GM23338 (cell line): ENCODE results near the gene CHMP6. TPM values are rescaled to one million over a fixed set of nuclear protein-coding genes. Genes with fewer than 3 reads are reported as not detected.

Experiments
- ATAC-seq: fragments of 200-7000 bp; cut with Tn5 transposase; 3 replicates; pipeline ENCODE4 v1.9.1; 2020
- DNase-seq: peaks from one replicate; pipeline ENCODE4 v3.0.0-alpha.2; 2015; ENCODE audit warnings: low spot score
- H2AFZ ChIP-seq: fragments of 200-600 bp; sonication (generic); 2 replicates; pipeline ENCODE4 v1.8.0; 2016; ENCODE audit warnings: antibody characterized with exemption, mild to moderate bottlenecking, moderate library complexity
- H3F3A ChIP-seq: fragments of 200-600 bp; sonication (generic); replicated peaks from 2 replicates; pipeline ENCODE4 v1.8.0; 2017; ENCODE audit warnings: antibody characterized with exemption, mixed run types, low read depth
- H3K27ac ChIP-seq: fragments of 200-600 bp; sonication (generic); 2 replicates; pipeline ENCODE4 v1.6.1; 2016; ENCODE audit warnings: low read depth
- H3K27me3 ChIP-seq: fragments of 200-600 bp; sonication (generic); 2 replicates; pipeline ENCODE4 v1.8.0; 2016; ENCODE audit warnings: mild to moderate bottlenecking, mixed run types, moderate library complexity; ENCODE audit not compliant: insufficient read depth
- H3K36me3 ChIP-seq: fragments of 200-600 bp; sonication (generic); 2 replicates; pipeline ENCODE4 v1.8.0; 2016; ENCODE audit warnings: mild to moderate bottlenecking; ENCODE audit not compliant: insufficient read depth
- H3K4me1 ChIP-seq: fragments of 200-600 bp; sonication (generic); 2 replicates; pipeline ENCODE4 v1.8.0; 2016; ENCODE audit warnings: mild to moderate bottlenecking, moderate library complexity; ENCODE audit not compliant: insufficient read depth
- H3K4me2 ChIP-seq: fragments of 200-600 bp; sonication (generic); 2 replicates; pipeline ENCODE4 v1.7.1; 2017; ENCODE audit warnings: mixed run types
- H3K4me3 ChIP-seq: fragments of 200-600 bp; sonication (generic); 2 replicates; pipeline ENCODE4 v1.6.1; 2016; ENCODE audit warnings: mixed run types
- H3K79me2 ChIP-seq: fragments of 200-600 bp; sonication (generic); replicated peaks from 2 replicates; pipeline ENCODE4 v1.8.0; 2017; ENCODE audit warnings: mild to moderate bottlenecking; ENCODE audit not compliant: insufficient read depth
- H3K9me2 ChIP-seq: fragments of 200-600 bp; sonication (generic); 2 replicates; pipeline ENCODE4 v1.8.0; 2017; ENCODE audit not compliant: insufficient read depth
- H4K20me1 ChIP-seq: fragments of 200-600 bp; sonication (generic); replicated peaks from 2 replicates; pipeline ENCODE4 v1.8.0; 2017; ENCODE audit warnings: mild to moderate bottlenecking; ENCODE audit not compliant: insufficient read depth
- H3K27ac Mint-ChIP-seq: 2 replicates; pipeline ENCODE4 v1.8.0; 2020; ENCODE audit warnings: inconsistent platforms, mild to moderate bottlenecking, moderate library complexity, mixed read lengths
- H3K27me3 Mint-ChIP-seq: 3 replicates; pipeline ENCODE4 v1.8.0; 2022; ENCODE audit warnings: low read depth, mild to moderate bottlenecking, moderate library complexity, mixed read lengths, inconsistent platforms; ENCODE audit not compliant: insufficient read depth, poor library complexity
- H3K36me3 Mint-ChIP-seq: 3 replicates; pipeline ENCODE4 v1.8.0; 2021; ENCODE audit warnings: low read depth, mild to moderate bottlenecking, inconsistent platforms, moderate library complexity, mixed read lengths
- H3K4me1 Mint-ChIP-seq: 3 replicates; pipeline ENCODE4 v1.8.0; 2020; ENCODE audit warnings: mild to moderate bottlenecking, inconsistent platforms, mixed read lengths
- H3K4me3 Mint-ChIP-seq: 3 replicates; pipeline ENCODE4 v1.8.0; 2021; ENCODE audit warnings: moderate library complexity, mild to moderate bottlenecking, inconsistent platforms, mixed read lengths
- H3K9me3 Mint-ChIP-seq: 3 replicates; pipeline ENCODE4 v1.8.0; 2020; ENCODE audit warnings: moderate library complexity, mild to moderate bottlenecking, inconsistent platforms, mixed read lengths
- CREB1 ChIP-seq: fragments of 250-450 bp; sonication (Bioruptor Pico); IDR thresholded peaks from 2 replicates; pipeline ENCODE4 v1.5.0; 2020; ENCODE audit warnings: low read depth, mild to moderate bottlenecking, moderate library complexity
- EZH2phosphoT487 ChIP-seq: fragments of 200-600 bp; sonication (generic); IDR thresholded peaks from one replicate; pipeline ENCODE4 v1.8.1; 2018; ENCODE audit warnings: antibody characterized with exemption; ENCODE audit not compliant: unreplicated experiment
- JUNB ChIP-seq: IDR thresholded peaks from one replicate; pipeline ENCODE4 v1.6.1; 2016; ENCODE audit warnings: antibody characterized with exemption; ENCODE audit not compliant: unreplicated experiment
- polyA plus RNA-seq: library from polyadenylated mRNA; unstranded; fragments of >200 nt; fragmentation: Nextera tagmentation; extraction: Ambion mirVana; gene quantifications from 2 replicates; pipeline ENCODE4 v1.2.1, GENCODE V29; 2016
- total RNA-seq: library from RNA; depleted of rRNA; stranded (reverse); fragments of >200 nt; shearing (Covaris generic); gene quantifications from 2 replicates; pipeline ENCODE4 v1.2.3, GENCODE V29; 2014
- TF ChIP-seq, protein P1 (sequence below), 2 experiments: fragments of 200-600 bp in 1 of 2; sonication (generic) in 1 of 2; conservative IDR thresholded peaks; 2 replicates each; pipeline versions ENCODE4 v1.5.1 to v1.6.1; 2016 to 2017; ENCODE audit warnings: antibody characterized with exemption in 2 of 2, low read depth in 2 of 2, mild to moderate bottlenecking in 2 of 2, moderate library complexity in 1 of 2
- TF ChIP-seq, protein P2 (sequence below): IDR thresholded peaks from 2 replicates; pipeline ENCODE4 v1.6.1; 2016; ENCODE audit warnings: antibody characterized with exemption
- TF ChIP-seq, protein P3 (sequence below): fragments of 250-450 bp; sonication (Bioruptor Pico); IDR thresholded peaks from 2 replicates; pipeline ENCODE4 v1.5.0; 2020; ENCODE audit warnings: mild to moderate bottlenecking, moderate library complexity

The CHMP6 gene
- total and polyA plus RNA-seq, 2 experiments from 2014 or later: 12.3 to 14.0 TPM

DNA sequence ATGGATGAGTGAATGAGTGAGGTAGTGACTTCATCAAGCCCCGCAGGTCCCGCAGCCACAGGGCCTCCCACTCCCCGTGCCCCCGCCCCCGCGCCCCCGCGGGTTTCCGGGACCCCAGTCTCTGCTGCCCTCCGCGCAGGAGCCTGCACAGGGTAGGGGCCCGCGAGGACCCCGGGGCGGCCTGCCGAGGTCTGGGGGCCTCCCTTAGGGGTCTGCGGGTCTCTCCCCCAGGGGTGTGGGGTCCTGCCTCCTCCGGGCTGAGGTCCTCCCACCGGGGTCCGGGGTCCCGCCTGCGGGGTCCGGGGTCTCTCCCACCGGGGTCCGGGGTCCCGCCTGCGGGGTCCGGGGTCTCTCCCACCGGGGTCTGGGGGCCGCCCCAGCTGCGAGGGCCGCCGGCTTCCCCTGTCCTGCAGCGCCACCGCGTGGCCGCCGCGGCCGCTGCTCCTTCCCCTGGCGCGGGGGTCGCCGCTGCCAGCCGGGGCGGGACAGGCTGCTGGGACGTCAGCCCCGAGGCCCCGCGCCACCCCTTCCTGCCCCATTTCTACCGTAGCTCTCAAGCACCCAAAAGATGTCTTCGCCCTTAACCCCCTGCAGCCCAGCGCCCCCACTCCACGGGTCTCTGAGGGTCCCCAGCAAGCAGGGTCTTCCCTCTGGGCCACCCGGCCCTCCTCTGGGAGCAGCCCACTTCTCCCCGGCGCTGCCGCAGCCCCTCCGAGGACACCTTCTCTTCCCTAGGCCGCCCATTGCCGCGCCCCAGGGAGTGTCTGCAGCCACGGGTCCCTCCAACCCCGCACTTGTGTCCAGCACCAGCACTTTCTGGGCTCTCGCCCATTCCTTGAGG is 10.4 kb upstream of the CHMP6 start:
- ATAC-seq: peak; percentile 87
- Mint-ChIP-seq H3K4me1 (peaks cover 11% of the 10 kb centered on the region; the same call in 2 of the 3 replicates), H3K27ac (no peak overlapping the region), H3K27me3 (peaks cover 11% of the 10 kb centered on the region), H3K4me3 (peak overlapping the region; percentile 70), H3K9me3 (no peaks in the 10 kb centered on the region; the same call in 1 of the 3 replicates), H3K36me3 (no peaks in the 10 kb centered on the region; the same call in 2 of the 3 replicates)
- peak; percentile 68 for DNase-seq
- Histone ChIP-seq H3K9me2 (no peaks in the 10 kb centered on the region), H2AFZ (peak overlapping the region; percentile 98), H3K36me3 (no peaks in the 10 kb centered on the region), H3K79me2 (no peaks in the 10 kb centered on the region), H4K20me1 (no peaks in the 10 kb centered on the region), H3K4me2 (peak overlapping the region; percentile 90), H3K4me1 (no peaks in the 10 kb centered on the region), H3K4me3 (peak overlapping the region; percentile 62), H3K27ac (no peak overlapping the region), H3F3A (no peaks in the 10 kb centered on the region), H3K27me3 (no peaks in the 10 kb centered on the region)
- no peak for TF ChIP-seq EZH2phosphoT487
- TF ChIP-seq, protein P1, sequence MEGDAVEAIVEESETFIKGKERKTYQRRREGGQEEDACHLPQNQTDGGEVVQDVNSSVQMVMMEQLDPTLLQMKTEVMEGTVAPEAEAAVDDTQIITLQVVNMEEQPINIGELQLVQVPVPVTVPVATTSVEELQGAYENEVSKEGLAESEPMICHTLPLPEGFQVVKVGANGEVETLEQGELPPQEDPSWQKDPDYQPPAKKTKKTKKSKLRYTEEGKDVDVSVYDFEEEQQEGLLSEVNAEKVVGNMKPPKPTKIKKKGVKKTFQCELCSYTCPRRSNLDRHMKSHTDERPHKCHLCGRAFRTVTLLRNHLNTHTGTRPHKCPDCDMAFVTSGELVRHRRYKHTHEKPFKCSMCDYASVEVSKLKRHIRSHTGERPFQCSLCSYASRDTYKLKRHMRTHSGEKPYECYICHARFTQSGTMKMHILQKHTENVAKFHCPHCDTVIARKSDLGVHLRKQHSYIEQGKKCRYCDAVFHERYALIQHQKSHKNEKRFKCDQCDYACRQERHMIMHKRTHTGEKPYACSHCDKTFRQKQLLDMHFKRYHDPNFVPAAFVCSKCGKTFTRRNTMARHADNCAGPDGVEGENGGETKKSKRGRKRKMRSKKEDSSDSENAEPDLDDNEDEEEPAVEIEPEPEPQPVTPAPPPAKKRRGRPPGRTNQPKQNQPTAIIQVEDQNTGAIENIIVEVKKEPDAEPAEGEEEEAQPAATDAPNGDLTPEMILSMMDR (conservative IDR thresholded peaks at IDR 0.05; ENCODE audit: low read depth in 2 of 2): peak; percentile 62 to 81

DNA sequence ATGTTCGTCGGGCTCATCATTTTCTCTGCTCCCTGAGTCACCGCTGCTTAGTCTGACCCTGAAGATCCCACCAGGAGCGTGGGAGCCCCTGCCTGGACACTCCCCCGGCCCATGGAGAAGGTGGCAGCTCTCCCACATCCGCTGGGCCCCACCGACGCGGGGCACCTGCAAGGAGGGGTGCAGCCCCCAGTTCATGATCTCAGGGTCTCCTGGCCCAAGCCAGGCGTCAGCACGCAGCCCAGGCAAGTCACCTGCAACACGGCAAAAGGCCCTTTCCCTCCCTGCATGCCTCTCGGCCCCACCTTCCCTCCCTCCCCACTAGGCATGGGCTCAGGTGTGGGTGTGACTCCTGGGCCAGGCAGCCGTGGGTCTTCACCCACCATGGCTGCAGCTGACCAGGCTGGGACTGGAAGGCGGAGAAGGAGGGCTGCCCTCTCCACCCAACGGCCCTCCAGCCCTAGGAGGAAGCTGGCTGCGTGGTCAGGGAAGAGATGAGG is 9.7 kb upstream of the CHMP6 start:
- Mint-ChIP-seq H3K4me3 (peak overlapping the region; percentile 61), H3K27ac (no peak overlapping the region), H3K27me3 (peaks cover 11% of the 10 kb centered on the region), H3K4me1 (peaks cover 11% of the 10 kb centered on the region; the same call in 2 of the 3 replicates), H3K36me3 (no peaks in the 10 kb centered on the region; the same call in 2 of the 3 replicates), H3K9me3 (no peaks in the 10 kb centered on the region; the same call in 1 of the 3 replicates)
- no peaks in the 10 kb centered on the region for H3F3A ChIP-seq
- H3K9me2 ChIP-seq: no peaks in the 10 kb centered on the region
- H3K79me2 ChIP-seq: no peaks in the 10 kb centered on the region
- H3K36me3 ChIP-seq: no peaks in the 10 kb centered on the region
- no peaks in the 10 kb centered on the region for H4K20me1 ChIP-seq
- TF ChIP-seq, protein P2, sequence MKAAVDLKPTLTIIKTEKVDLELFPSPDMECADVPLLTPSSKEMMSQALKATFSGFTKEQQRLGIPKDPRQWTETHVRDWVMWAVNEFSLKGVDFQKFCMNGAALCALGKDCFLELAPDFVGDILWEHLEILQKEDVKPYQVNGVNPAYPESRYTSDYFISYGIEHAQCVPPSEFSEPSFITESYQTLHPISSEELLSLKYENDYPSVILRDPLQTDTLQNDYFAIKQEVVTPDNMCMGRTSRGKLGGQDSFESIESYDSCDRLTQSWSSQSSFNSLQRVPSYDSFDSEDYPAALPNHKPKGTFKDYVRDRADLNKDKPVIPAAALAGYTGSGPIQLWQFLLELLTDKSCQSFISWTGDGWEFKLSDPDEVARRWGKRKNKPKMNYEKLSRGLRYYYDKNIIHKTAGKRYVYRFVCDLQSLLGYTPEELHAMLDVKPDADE: no peak
- no peak for TF ChIP-seq JUNB
- TF ChIP-seq EZH2phosphoT487: no peak
- TF ChIP-seq, protein P3, sequence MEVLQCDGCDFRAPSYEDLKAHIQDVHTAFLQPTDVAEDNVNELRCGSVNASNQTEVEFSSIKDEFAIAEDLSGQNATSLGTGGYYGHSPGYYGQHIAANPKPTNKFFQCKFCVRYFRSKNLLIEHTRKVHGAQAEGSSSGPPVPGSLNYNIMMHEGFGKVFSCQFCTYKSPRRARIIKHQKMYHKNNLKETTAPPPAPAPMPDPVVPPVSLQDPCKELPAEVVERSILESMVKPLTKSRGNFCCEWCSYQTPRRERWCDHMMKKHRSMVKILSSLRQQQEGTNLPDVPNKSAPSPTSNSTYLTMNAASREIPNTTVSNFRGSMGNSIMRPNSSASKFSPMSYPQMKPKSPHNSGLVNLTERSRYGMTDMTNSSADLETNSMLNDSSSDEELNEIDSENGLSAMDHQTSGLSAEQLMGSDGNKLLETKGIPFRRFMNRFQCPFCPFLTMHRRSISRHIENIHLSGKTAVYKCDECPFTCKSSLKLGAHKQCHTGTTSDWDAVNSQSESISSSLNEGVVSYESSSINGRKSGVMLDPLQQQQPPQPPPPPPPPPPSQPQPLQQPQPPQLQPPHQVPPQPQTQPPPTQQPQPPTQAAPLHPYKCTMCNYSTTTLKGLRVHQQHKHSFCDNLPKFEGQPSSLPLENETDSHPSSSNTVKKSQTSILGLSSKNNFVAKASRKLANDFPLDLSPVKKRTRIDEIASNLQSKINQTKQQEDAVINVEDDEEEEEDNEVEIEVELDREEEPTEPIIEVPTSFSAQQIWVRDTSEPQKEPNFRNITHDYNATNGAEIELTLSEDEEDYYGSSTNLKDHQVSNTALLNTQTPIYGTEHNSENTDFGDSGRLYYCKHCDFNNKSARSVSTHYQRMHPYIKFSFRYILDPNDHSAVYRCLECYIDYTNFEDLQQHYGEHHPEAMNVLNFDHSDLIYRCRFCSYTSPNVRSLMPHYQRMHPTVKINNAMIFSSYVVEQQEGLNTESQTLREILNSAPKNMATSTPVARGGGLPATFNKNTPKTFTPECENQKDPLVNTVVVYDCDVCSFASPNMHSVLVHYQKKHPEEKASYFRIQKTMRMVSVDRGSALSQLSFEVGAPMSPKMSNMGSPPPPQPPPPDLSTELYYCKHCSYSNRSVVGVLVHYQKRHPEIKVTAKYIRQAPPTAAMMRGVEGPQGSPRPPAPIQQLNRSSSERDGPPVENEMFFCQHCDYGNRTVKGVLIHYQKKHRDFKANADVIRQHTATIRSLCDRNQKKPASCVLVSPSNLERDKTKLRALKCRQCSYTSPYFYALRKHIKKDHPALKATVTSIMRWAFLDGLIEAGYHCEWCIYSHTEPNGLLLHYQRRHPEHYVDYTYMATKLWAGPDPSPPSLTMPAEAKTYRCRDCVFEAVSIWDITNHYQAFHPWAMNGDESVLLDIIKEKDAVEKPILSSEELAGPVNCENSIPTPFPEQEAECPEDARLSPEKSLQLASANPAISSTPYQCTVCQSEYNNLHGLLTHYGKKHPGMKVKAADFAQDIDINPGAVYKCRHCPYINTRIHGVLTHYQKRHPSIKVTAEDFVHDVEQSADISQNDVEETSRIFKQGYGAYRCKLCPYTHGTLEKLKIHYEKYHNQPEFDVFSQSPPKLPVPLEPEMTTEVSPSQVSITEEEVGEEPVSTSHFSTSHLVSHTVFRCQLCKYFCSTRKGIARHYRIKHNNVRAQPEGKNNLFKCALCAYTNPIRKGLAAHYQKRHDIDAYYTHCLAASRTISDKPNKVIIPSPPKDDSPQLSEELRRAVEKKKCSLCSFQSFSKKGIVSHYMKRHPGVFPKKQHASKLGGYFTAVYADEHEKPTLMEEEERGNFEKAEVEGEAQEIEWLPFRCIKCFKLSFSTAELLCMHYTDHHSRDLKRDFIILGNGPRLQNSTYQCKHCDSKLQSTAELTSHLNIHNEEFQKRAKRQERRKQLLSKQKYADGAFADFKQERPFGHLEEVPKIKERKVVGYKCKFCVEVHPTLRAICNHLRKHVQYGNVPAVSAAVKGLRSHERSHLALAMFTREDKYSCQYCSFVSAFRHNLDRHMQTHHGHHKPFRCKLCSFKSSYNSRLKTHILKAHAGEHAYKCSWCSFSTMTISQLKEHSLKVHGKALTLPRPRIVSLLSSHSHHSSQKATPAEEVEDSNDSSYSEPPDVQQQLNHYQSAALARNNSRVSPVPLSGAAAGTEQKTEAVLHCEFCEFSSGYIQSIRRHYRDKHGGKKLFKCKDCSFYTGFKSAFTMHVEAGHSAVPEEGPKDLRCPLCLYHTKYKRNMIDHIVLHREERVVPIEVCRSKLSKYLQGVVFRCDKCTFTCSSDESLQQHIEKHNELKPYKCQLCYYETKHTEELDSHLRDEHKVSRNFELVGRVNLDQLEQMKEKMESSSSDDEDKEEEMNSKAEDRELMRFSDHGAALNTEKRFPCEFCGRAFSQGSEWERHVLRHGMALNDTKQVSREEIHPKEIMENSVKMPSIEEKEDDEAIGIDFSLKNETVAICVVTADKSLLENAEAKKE (CRISPR knock-in tag): no peak
- TF ChIP-seq CREB1 (CRISPR knock-in tag): no peak
- peak overlapping the region; percentile 62 for H3K4me3 ChIP-seq
- H2AFZ ChIP-seq: peak overlapping the region; percentile 98
- no peak for DNase-seq
- H3K4me1 ChIP-seq: no peaks in the 10 kb centered on the region
- ATAC-seq: no peak
- peak overlapping the region; percentile 90 for H3K4me2 ChIP-seq
- H3K27me3 ChIP-seq: no peaks in the 10 kb centered on the region
- H3K27ac ChIP-seq: no peak overlapping the region
